NCI-H226 (cell line): ENCODE results near the gene BANK1.
A peak's percentile ranks its signal among the peaks of the same experiment; 100 is the strongest.

Experiments
- DNase-seq: peaks from one replicate; pipeline ENCODE4 v3.0.0-alpha.2; 2015

Gene BANK1

GRCh38 chr4:102042871-102043802, 252.6 kb downstream of the BANK1 start:
- no peak for DNase-seq

- no peak for DNase-seq
These were observed 257.1 kb downstream of the BANK1 start for GRCh38 chr4:102047616-102048015.

GRCh38 chr4:102055805-102056204, 265.3 kb downstream of the BANK1 start:
- DNase-seq, result no peak

- no peak for DNase-seq
These were observed 266.6 kb downstream of the BANK1 start for GRCh38 chr4:102057122-102057521.

- no peak for DNase-seq
These were observed 270.6 kb downstream of the BANK1 start for GRCh38 chr4:102061133-102061532.

- no peak for DNase-seq
These were observed 274.4 kb downstream of the BANK1 start for GRCh38 chr4:102064747-102065442.

GRCh38 chr4:102076622-102077021, 286.1 kb downstream of the BANK1 start:
- DNase-seq, result peak; percentile 31

- no peak for DNase-seq
These were observed 289.7 kb downstream of the BANK1 start for GRCh38 chr4:102080184-102080583.

- DNase-seq, result no peak
These were observed 299.5 kb downstream of the BANK1 start for GRCh38 chr4:102089850-102090621.

- DNase-seq, result no peak
These were observed 301.1 kb downstream of the BANK1 start for GRCh38 chr4:102091656-102092055.

GRCh38 chr4:102094481-102094880, 304.0 kb downstream of the BANK1 start:
- no peak for DNase-seq

- no peak for DNase-seq
These were observed 312.8 kb downstream of the BANK1 start for GRCh38 chr4:102103368-102103767.

- peak; percentile 40 for DNase-seq
These were observed 313.7 kb downstream of the BANK1 start for GRCh38 chr4:102104278-102104677.

- no peak for DNase-seq
These were observed 315.5 kb downstream of the BANK1 start for GRCh38 chr4:102105983-102106382.

GRCh38 chr4:102114118-102114630, 323.6 kb downstream of the BANK1 start:
- DNase-seq, result peak; percentile 16

GRCh38 chr4:102116121-102116520, 325.6 kb downstream of the BANK1 start:
- no peak for DNase-seq

- no peak for DNase-seq
These were observed 330.3 kb downstream of the BANK1 start for GRCh38 chr4:102120846-102121245.
